AG10803 (cell line): ENCODE results near the gene ASXL1.
A peak's percentile ranks its signal among the peaks of the same experiment; 100 is the strongest.

Experiments used
- DNase-seq: peaks from one replicate; pipeline ENCODE4 v3.0.0; 2010; ENCODE audit warnings: low read depth
- H3K4me3 ChIP-seq: 2 replicates; pipeline ENCODE4 v1.5.1; 2011; ENCODE audit warnings: mild to moderate bottlenecking, low read length, control low read depth
- CTCF ChIP-seq: conservative IDR thresholded peaks from 2 replicates; pipeline ENCODE4 v1.5.1; 2011; ENCODE audit warnings: mild to moderate bottlenecking, low read length, control low read depth, inconsistent platforms

ASXL1 gene

DNA sequence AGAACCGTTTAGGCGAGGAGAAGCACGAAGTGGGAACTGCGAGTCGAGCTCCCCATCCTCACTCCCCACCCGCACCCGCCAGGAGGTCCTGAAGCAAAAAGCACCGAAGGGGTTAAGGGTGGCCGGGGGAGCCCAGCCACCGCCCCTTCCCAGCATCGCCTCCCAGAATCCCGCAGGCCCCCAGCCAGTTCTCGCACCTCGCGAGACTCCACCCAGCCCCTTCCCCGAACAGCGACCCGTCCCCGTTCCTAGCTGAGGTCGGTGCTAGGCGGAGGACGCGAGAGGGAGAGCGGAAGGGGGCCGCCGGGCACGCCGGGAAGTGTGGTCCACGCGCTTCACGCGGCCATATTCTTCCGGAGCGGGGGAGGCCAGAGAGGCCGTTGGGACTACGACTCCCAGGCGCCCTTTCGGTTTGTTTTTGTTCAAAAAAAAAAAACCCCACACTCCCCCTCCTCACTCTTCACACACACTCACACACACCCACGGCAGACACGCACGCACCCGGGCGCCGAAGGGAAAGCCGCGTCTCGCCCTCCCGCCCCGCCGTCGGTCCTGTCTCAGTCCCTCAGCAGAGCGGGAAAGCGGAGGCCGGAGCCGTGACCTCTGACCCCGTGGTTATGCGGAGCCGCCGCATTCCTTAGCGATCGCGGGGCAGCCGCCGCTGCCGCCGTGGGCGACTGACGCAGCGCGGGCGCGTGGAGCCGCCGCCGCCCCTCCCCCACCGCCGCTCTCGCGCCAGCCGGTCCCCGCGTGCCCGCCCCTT is at the start of gene ASXL1:
Gene ASXL1, plus strand, starts transcription at position 463 of the 763 bp plus-strand sequence. CDS start 445 bp downstream, outside the sequence.
- TF ChIP-seq CTCF = no peak; the same call in 1 of the 2 replicates
- peak within 1 kb of the TSS; percentile 97 for H3K4me3 ChIP-seq
- DNase-seq = peak; percentile 95

- DNase-seq = no peak
- H3K4me3 ChIP-seq = no peak overlapping the region
- TF ChIP-seq CTCF = no peak
These were observed 45.3 kb upstream of the ASXL1 start for GRCh38 chr20:32312718-32313424.

- no peak for DNase-seq
- no peak overlapping the region for H3K4me3 ChIP-seq
- TF ChIP-seq CTCF = no peak
These were observed 43.4 kb upstream of the ASXL1 start for GRCh38 chr20:32314768-32315167.

DNA sequence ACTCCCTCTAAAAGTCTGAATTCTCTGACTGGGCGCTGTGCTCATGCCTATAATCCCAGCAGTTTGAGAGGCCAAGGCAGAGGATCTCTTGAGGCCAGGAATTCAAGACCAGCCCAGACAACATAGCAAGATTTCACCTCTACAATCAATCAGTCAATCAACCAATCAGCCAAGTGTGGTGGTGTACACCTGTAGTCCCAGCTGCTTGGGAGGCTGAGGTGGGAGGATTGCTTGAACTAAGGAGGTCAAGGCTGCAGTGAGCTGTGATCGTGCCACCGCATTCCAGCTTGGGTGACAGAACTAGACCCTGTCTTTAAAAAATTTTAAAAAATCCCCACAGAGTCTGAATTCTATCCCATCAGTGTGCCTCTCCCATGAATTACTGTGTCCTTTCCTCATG is 42.7 kb upstream of the ASXL1 start:
- H3K4me3 ChIP-seq = no peak overlapping the region
- no peak for TF ChIP-seq CTCF
- DNase-seq = no peak

DNA sequence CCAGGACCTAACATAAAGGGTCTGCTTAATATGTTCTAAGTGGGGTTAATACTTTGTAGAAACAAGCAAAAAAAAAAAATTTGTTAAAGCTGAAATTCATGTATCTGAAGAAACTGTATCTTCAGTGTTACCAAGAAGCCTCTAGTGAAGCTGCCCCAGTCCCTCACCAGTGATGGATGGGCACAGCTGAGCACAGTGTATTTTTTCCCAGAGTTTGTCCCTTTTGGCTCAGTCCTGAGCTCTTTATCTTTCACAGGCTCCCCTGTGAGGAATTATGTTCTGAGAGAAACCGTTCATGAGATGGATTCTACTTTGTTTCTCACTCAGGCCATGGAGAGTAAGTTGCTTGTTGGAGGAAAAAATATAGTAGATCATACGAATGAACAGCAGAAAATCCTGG is 42.2 kb upstream of the ASXL1 start:
- DNase-seq = no peak
- H3K4me3 ChIP-seq = no peak overlapping the region
- no peak for TF ChIP-seq CTCF

DNA sequence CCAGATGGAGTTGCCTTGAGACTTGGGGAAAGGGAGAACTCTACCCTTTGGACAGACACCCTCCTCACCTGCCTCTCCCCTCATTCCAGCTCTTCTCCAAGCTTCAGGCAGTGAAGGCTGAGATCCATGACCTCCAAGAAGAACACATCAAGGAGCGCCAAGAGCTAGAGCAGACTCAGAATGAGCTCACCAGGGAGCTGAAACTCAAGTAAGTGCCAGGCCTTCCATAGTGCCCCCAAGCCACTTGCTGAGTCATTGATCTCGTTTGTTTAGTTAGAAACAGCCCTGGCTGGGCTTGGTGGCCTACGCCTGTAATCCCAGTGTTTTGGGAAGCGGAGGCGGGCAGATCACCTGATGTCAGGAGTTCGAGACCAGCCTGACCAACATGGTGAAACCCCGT is 41.5 kb upstream of the ASXL1 start:
- TF ChIP-seq CTCF = no peak
- no peak for DNase-seq
- H3K4me3 ChIP-seq = no peak overlapping the region

DNA sequence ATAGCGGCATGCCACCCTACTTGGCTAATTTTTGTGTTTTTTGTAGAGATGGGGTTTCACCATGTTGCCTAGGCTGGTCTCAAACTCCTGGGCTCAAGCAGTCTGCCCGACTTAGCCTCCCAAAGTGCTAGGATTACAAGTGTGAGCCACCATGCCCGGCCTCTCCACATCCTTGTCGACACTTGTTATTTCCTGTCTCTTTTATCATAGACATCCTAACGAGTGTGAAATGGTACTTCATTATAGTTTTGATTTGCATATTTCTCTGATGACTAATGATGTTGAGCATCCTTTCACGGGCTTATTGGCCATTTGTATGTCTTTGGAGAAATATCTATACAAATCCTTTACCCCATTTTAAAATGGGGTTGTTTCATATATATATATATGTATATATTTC is 39.0 kb upstream of the ASXL1 start:
- no peak for TF ChIP-seq CTCF
- no peak overlapping the region for H3K4me3 ChIP-seq
- DNase-seq = no peak
